GM21786 (cell line): ENCODE measurements around the gene SLC25A19.
"Not testable (repeated sequence)": the region's sequence is repeated elsewhere in the genome, so short reads cannot be mapped to it uniquely, and the experiment has no call there.

Experiments used
- ATAC-seq: cut with Tn5 transposase; IDR thresholded peaks from one replicate; pipeline ENCODE4 v1.9.1; 2021; ENCODE audit not compliant: unreplicated experiment

Gene SLC25A19

GRCh38 chr17:75301502-75302206 is 12.4 kb upstream of the SLC25A19 start:
- ATAC-seq = no peak

GRCh38 chr17:75301049-75301448 is 11.8 kb upstream of the SLC25A19 start:
- ATAC-seq = no peak

GRCh38 chr17:75300280-75300679 is 11.0 kb upstream of the SLC25A19 start:
- no peak for ATAC-seq

- peak; percentile 73 for ATAC-seq
These were observed 6.2 kb upstream of the SLC25A19 start for GRCh38 chr17:75295201-75296158.

- not testable (repeated sequence) for ATAC-seq
These were observed 3.7 kb upstream of the SLC25A19 start for GRCh38 chr17:75292810-75293448.

DNA sequence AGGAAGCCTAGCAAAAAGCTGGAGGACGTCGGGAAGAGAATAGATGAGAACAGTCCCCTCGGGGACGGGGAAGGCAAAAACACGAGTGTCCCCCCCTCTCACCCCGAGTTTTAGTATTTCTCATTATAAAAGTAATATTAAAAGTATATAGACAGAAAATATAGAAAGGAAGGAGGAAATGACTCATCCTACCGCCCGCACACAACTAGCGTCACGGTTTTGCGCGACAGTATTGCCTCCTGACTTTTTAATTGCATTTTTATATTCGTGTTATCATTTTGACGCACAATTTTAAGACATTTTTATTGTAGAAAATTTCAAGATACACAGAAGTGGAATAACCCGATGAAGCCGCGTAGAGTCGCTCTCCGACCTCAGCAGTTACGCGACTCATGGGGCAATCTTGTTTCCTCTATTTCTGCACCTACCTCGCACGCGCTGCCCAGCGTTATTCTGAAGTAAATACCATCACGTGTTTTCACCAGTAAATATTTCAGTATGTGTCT is 652 bp upstream of the SLC25A19 start:
- ATAC-seq = peak; percentile 14

GRCh38 chr17:75288770-75289114 is 491 bp downstream of the SLC25A19 start:
- peak; percentile 4 for ATAC-seq

- no peak for ATAC-seq
These were observed 874 bp downstream of the SLC25A19 start for GRCh38 chr17:75288359-75288758.

GRCh38 chr17:75287221-75287620 is 2.0 kb downstream of the SLC25A19 start:
- ATAC-seq = no peak

DNA sequence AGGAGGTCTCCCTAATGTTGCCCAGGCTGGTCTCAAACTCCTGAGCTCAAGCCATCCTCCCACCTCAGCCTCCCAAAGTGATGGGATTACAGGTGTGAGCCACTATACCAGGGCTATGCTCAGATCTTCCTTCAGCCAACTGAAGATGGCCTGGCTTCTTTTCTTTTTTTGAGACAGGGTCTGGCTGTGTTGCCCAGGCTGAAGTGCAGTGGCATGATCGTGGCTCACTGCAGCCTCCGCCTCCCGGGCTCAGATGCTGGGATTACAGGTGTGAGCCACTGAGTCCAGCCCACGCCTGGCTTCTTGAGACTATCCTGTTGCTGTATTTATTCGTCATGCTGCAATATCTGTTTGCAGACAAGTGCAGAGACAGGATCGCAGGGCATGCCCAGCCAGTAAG is 4.1 kb downstream of the SLC25A19 start:
- ATAC-seq = no peak

- not testable (repeated sequence) for ATAC-seq
These were observed 9.0 kb downstream of the SLC25A19 start for GRCh38 chr17:75280189-75280588.

DNA sequence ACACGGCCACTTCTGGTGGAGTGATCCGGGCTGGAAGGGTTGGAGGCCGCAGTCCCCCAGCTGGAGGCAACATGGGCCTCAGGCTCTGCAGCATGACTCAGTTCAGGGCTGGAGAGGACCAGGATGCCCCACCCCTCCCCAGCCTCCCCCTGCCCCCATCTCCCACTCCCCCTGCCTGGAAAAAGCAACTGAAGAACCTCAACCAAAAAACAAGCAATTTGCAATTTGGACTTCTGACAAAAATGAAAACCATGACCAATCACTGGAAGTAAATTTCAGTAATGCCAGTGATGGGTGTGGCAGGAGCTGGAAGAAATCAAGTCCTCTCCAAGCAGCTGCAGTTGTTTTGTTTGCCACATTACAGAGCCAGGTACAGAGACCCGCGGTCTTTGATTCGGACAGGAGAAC is 11.6 kb downstream of the SLC25A19 start:
- ATAC-seq = no peak

- no peak for ATAC-seq
These were observed 15.1 kb downstream of the SLC25A19 start for GRCh38 chr17:75273977-75274708.

DNA sequence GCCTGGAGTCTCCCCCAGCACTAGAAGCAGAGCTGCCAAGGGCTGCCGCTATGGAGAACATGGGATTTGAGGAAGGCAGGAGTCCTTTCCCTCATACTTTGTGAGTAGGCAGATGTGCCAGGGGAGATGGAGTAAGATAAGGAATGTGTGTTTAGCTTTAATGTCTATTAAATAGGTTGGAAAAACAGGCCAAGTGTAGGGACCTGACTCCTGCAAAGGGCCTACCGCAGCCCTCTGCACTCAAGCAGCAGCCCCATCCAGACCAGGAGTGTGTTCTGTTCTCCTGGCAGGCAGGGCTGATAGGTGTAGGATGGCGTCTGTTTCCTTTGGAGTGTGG is 16.4 kb downstream of the SLC25A19 start:
- ATAC-seq = no peak

GRCh38 chr17:75271955-75272847 is 17.0 kb downstream of the SLC25A19 start:
- ATAC-seq = no peak

GRCh38 chr17:75271233-75271954 is 17.8 kb downstream of the SLC25A19 start:
- ATAC-seq = peak; percentile 64

- ATAC-seq = no peak
These were observed 18.3 kb downstream of the SLC25A19 start, which contains the start of gene MIF4GD for GRCh38 chr17:75270966-75271232. TSS of gene MIF4GD (minus strand) at chr17:75271231. CDS start at chr17:75270195, 1,036 bp downstream.

DNA sequence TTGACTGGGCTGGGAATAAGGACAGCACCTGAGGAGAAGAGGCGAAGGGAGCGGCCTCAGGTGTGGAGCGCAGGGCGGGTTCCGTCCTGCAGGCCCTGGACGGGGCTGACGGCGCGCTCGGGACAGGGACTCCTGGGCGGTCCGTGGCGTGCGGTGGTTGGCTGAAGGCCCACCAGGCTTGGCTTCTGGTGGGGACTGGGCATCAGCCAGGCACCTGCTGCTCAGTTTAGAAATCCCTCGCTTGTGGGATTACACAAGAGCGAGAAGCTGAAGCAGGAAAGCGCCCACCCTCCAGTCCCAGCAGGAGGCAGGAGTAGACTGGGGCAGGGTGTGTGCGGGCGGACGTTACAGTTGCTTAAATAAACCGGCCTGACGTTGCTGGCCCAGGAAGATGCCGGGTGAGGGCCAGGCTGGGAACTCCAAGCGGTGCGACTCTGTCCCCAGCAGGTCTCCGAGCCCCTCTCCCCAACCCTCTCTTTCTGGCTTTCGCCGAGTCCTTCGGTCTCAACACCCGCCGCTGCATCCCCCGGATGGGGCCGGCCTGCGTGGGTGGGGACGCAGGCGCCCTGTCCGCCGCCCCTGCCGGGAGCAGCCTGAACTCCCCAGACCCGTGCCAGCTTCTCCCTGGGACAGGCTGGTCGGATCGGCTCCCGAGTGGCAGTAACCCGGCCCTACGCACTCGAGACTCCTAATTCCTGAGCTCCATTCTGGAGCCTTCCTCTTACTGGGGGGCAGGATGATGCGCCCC is 18.8 kb downstream of the SLC25A19 start:
- peak; percentile 39 for ATAC-seq

- ATAC-seq = no peak
These were observed 19.4 kb downstream of the SLC25A19 start for GRCh38 chr17:75269844-75270217.
